Liver (tissue), 9 donors: ENCODE measurements around the gene DPP7. TPM values are rescaled to one million over a fixed set of nuclear protein-coding genes. Genes with fewer than 3 reads are reported as not detected.

Experiments
- DNase-seq: peaks from one replicate; pipeline ENCODE4 v3.0.0-alpha.2; 2017; ENCODE audit warnings: low spot score
- H3K27ac ChIP-seq, 2 donors: one replicate each; pipeline ENCODE4 v1.7.0; 2013; ENCODE audit warnings: inconsistent platforms in 2 of 2, low read length in 2 of 2, control low read depth in 1 of 2, low read depth in 1 of 2, mild to moderate bottlenecking in 1 of 2
- H3K27me3 ChIP-seq, 4 donors: one replicate each; pipeline versions ENCODE4 v1.6.1 to v1.7.0; 2013; ENCODE audit warnings: low read length in 3 of 4, inconsistent platforms in 1 of 4, mild to moderate bottlenecking in 1 of 4, moderate library complexity in 1 of 4; ENCODE audit not compliant: control insufficient read depth in 4 of 4, insufficient read depth in 4 of 4
- H3K36me3 ChIP-seq, 4 donors: one replicate each; pipeline versions ENCODE4 v1.6.1 to v1.7.0; 2013; ENCODE audit warnings: low read length in 3 of 4, mild to moderate bottlenecking in 3 of 4, low read depth in 1 of 4, moderate library complexity in 1 of 4; ENCODE audit not compliant: control insufficient read depth in 4 of 4, insufficient read depth in 3 of 4
- H3K4me1 ChIP-seq, 4 donors: one replicate each; pipeline versions ENCODE4 v1.6.1 to v1.7.0; 2013; ENCODE audit warnings: low read length in 3 of 4, mild to moderate bottlenecking in 3 of 4, moderate library complexity in 1 of 4; ENCODE audit not compliant: control insufficient read depth in 4 of 4, insufficient read depth in 4 of 4
- H3K4me3 ChIP-seq, 3 donors: one replicate each; pipeline versions ENCODE4 v1.6.1 to v1.7.0; 2013; ENCODE audit warnings: low read length in 3 of 3, control low read depth in 1 of 3, low read depth in 1 of 3, mild to moderate bottlenecking in 1 of 3
- H3K9ac ChIP-seq, 2 donors: one replicate each; pipeline ENCODE4 v1.7.0; 2013; ENCODE audit warnings: low read length in 2 of 2, mild to moderate bottlenecking in 2 of 2, moderate library complexity in 2 of 2, control low read depth in 1 of 2, low read depth in 1 of 2
- H3K9me3 ChIP-seq, 4 donors: one replicate each; pipeline versions ENCODE4 v1.6.1 to v1.7.0; 2013; ENCODE audit warnings: low read length in 3 of 4; ENCODE audit not compliant: control insufficient read depth in 4 of 4
- CTCF ChIP-seq: fragments of 150-350 bp; IDR thresholded peaks from 2 replicates; pipeline ENCODE4 v1.5.1; 2017; ENCODE audit warnings: improper control_type of control experiment, low read depth, low read length; ENCODE audit not compliant: missing input control
- EGR1 ChIP-seq, 2 donors: IDR thresholded peaks; 2 replicates each; pipeline ENCODE4 v1.6.1; 2016 to 2018; ENCODE audit warnings: antibody characterized with exemption in 2 of 2, low read depth in 2 of 2
- FOXA1 ChIP-seq: IDR thresholded peaks from 2 replicates; pipeline ENCODE4 v1.6.1; 2016; ENCODE audit warnings: antibody characterized with exemption
- GABPA ChIP-seq, 2 donors: IDR thresholded peaks in 1 of 2; conservative IDR thresholded peaks in 1 of 2; 2 replicates each; pipeline ENCODE4 v1.6.1; 2016; ENCODE audit warnings: antibody characterized with exemption in 2 of 2, mild to moderate bottlenecking in 1 of 2, moderate library complexity in 1 of 2
- HNF4A ChIP-seq, 2 donors: conservative IDR thresholded peaks; 2 replicates each; pipeline ENCODE4 v1.6.1; 2016; ENCODE audit warnings: antibody characterized with exemption in 2 of 2, mild to moderate bottlenecking in 2 of 2
- HNF4G ChIP-seq: IDR thresholded peaks from 2 replicates; pipeline ENCODE4 v1.6.1; 2016; ENCODE audit warnings: antibody characterized with exemption
- NR2F2 ChIP-seq: IDR thresholded peaks from 2 replicates; pipeline ENCODE4 v1.6.1; 2016; ENCODE audit warnings: antibody characterized with exemption
- RAD21 ChIP-seq, 2 donors: IDR thresholded peaks; 2 replicates each; pipeline ENCODE4 v1.6.1; 2016; ENCODE audit warnings: antibody characterized with exemption in 2 of 2, mild to moderate bottlenecking in 2 of 2
- REST ChIP-seq: IDR thresholded peaks from 2 replicates; pipeline ENCODE4 v1.6.1; 2016; ENCODE audit warnings: antibody characterized with exemption, mild to moderate bottlenecking
- RXRA ChIP-seq, 2 donors: IDR thresholded peaks; 2 replicates each; pipeline ENCODE4 v1.6.1; 2017 to 2018; ENCODE audit warnings: antibody characterized with exemption in 2 of 2, mild to moderate bottlenecking in 1 of 2
- SP1 ChIP-seq: IDR thresholded peaks from 2 replicates; pipeline ENCODE4 v1.6.1; 2018; ENCODE audit warnings: antibody characterized with exemption, mild to moderate bottlenecking
- YY1 ChIP-seq: IDR thresholded peaks from 2 replicates; pipeline ENCODE4 v1.6.1; 2016; ENCODE audit warnings: antibody characterized with exemption, mild to moderate bottlenecking
- WGBS: extraction: QIAGEN DNeasy Blood & Tissue Kit; methylation state at CpG from one replicate; pipeline ENCODE4 v1.1.7; 2013; 5-methylcytosine and 5-hydroxymethylcytosine counted together
- polyA plus RNA-seq, 2 donors: library from polyadenylated mRNA; stranded (reverse) in 1 of 2; unstranded in 1 of 2; fragments of 200-250 nt in 1 of 2; fragments of >200 nt in 1 of 2; fragmentation: Nextera tagmentation in 1 of 2; extraction: Ambion mirVana in 1 of 2; gene quantifications; one replicate each; pipeline versions ENCODE4 v1.2.1 to v1.2.3, GENCODE V29; 2013 to 2015
- total RNA-seq, 2 donors: library from RNA; depleted of rRNA; stranded (reverse); fragments of >200 nt; gene quantifications; one replicate each; pipeline ENCODE4 v1.2.3, GENCODE V29; 2014
- TF ChIP-seq, protein P1 (sequence below): IDR thresholded peaks from 2 replicates; pipeline ENCODE4 v1.6.1; 2016; ENCODE audit warnings: antibody characterized with exemption
- TF ChIP-seq, protein P2 (sequence below): IDR thresholded peaks from 2 replicates; pipeline ENCODE4 v1.6.1; 2016; ENCODE audit warnings: antibody characterized with exemption
- TF ChIP-seq, protein P3 (sequence below): IDR thresholded peaks from 2 replicates; pipeline ENCODE4 v1.6.1; 2016; ENCODE audit warnings: antibody characterized with exemption
- donor health status: healthy.
- donor health status: healthy.
- donor health status: healthy.
- donor health status: healthy.
- donor health status: healthy.

Gene DPP7
- total and polyA plus RNA-seq, 4 donors, result 25.0 to 71.1 (median 50.7) TPM

DNA sequence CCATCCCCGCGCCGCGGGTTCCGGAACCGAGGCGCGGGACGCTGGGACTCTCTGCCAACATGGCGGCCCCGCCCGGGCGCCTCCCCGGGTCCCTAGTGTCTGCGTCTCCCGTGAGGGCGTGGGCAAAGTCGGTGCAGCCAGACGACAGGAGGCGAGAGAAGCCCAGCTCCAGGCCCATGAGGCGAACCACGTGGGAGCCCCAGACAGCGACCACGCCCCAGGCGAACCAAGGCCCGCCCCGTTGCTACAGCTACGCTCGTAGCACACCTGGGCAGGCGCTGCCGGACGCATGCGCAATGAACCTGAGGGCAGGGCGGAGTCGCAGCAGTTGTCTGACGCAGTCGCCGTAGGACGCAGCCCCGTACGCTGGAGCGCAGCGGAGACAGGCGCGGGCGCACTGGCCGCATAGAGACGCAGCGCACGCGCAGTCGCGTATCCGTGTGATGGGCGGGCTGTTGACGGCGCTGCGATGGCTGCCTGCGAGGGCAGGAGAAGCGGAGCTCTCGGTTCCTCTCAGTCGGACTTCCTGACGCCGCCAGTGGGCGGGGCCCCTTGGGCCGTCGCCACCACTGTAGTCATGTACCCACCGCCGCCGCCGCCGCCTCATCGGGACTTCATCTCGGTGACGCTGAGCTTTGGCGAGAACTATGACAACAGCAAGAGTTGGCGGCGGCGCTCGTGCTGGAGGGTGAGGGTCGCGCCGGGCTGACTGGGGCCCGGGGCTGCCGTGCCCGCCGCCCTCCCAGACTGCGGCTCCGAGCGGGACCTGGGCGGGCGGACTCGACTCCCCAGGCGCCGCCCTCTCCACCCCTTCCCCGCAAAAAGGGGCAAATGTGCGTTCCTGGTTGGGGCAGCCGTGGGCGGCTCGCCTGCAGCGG, 27.8 kb downstream of the DPP7 start, which contains the start of gene MAN1B1:
Gene MAN1B1, plus strand, starts transcription at position 455 of the 878 bp plus-strand sequence. Its CDS starts 15 bp downstream, at position 470.
- H3K4me3 ChIP-seq, result peak within 1 kb of the TSS; percentile 51 to 83 (median 74)
- DNase-seq, result peak; percentile 98
- peaks cover 5 to 20% (median 11%) of the 10 kb centered on the region in 4 donors for H3K4me1 ChIP-seq
- no peaks in the 10 kb centered on the region for H3K27me3 ChIP-seq
- TF ChIP-seq, protein P1, sequence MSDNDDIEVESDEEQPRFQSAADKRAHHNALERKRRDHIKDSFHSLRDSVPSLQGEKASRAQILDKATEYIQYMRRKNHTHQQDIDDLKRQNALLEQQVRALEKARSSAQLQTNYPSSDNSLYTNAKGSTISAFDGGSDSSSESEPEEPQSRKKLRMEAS, result peak; percentile 73
- TF ChIP-seq EGR1 (IDR thresholded peaks at IDR 0.05; ENCODE audit: low read depth in 2 of 2) (peak; percentile 79 to 97), HNF4G (no peak), REST (peak; percentile 59), SP1 (peak; percentile 60), RXRA (IDR thresholded peaks at IDR 0.05) (peak in 1 of 2 donors; percentile 6), FOXA1 (peak; percentile 7), RAD21 (IDR thresholded peaks at IDR 0.05) (no peak), GABPA (IDR thresholded peaks at IDR 0.05 in 1 of 2, conservative IDR thresholded peaks at IDR 0.05 in 1 of 2) (peak in 1 of 2 donors; percentile 55), YY1 (peak; percentile 98), HNF4A (conservative IDR thresholded peaks at IDR 0.05) (peak in 1 of 2 donors; percentile 7)
- TF ChIP-seq, protein P2, sequence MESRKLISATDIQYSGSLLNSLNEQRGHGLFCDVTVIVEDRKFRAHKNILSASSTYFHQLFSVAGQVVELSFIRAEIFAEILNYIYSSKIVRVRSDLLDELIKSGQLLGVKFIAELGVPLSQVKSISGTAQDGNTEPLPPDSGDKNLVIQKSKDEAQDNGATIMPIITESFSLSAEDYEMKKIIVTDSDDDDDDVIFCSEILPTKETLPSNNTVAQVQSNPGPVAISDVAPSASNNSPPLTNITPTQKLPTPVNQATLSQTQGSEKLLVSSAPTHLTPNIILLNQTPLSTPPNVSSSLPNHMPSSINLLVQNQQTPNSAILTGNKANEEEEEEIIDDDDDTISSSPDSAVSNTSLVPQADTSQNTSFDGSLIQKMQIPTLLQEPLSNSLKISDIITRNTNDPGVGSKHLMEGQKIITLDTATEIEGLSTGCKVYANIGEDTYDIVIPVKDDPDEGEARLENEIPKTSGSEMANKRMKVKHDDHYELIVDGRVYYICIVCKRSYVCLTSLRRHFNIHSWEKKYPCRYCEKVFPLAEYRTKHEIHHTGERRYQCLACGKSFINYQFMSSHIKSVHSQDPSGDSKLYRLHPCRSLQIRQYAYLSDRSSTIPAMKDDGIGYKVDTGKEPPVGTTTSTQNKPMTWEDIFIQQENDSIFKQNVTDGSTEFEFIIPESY, result peak; percentile 33
- TF ChIP-seq, protein P3, sequence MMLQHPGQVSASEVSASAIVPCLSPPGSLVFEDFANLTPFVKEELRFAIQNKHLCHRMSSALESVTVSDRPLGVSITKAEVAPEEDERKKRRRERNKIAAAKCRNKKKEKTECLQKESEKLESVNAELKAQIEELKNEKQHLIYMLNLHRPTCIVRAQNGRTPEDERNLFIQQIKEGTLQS, result no peak
- peak within 1 kb of the TSS in 1 of 2 donors; percentile 71 for H3K9ac ChIP-seq
- under 1% methylated on average over 101 of the region's 101 CpGs for WGBS
- peak within 1 kb of the TSS; percentile 78 to 79 for H3K27ac ChIP-seq
- H3K9me3 ChIP-seq, result no peaks in the 10 kb centered on the region
- peaks cover 0 to 12% (median 4%) of the 10 kb centered on the region in 4 donors for H3K36me3 ChIP-seq

- no peaks in the 10 kb centered on the region for H3K27me3 ChIP-seq
- H3K9me3 ChIP-seq, result no peaks in the 10 kb centered on the region
- 6% methylated on average over 58 of the region's 58 CpGs for WGBS
- DNase-seq, result peak; percentile 52
- TF ChIP-seq NR2F2 (no peak), REST (no peak), HNF4G (no peak), YY1 (no peak), HNF4A (conservative IDR thresholded peaks at IDR 0.05) (no peak), CTCF (no peak), RXRA (IDR thresholded peaks at IDR 0.05) (no peak), GABPA (IDR thresholded peaks at IDR 0.05 in 1 of 2, conservative IDR thresholded peaks at IDR 0.05 in 1 of 2) (no peak)
- TF ChIP-seq, protein P3, result no peak
- peak overlapping the region in 1 of 2 donors; percentile 71 for H3K9ac ChIP-seq
- peak overlapping the region; percentile 51 to 81 (median 74) for H3K4me3 ChIP-seq
- peak overlapping the region; percentile 75 to 78 for H3K27ac ChIP-seq
- H3K4me1 ChIP-seq, result peaks cover 5 to 20% (median 11%) of the 10 kb centered on the region in 4 donors
- peaks cover 0 to 10% (median 3%) of the 10 kb centered on the region in 4 donors for H3K36me3 ChIP-seq
Measured at GRCh38 chr9:137085920-137086530, 28.5 kb downstream of the DPP7 start.
